ENCODE measurements around the gene GCNT2.
"Not testable (repeated sequence)": the region's sequence is repeated elsewhere in the genome, so short reads cannot be mapped to it uniquely, and the experiment has no call there.

DNA sequence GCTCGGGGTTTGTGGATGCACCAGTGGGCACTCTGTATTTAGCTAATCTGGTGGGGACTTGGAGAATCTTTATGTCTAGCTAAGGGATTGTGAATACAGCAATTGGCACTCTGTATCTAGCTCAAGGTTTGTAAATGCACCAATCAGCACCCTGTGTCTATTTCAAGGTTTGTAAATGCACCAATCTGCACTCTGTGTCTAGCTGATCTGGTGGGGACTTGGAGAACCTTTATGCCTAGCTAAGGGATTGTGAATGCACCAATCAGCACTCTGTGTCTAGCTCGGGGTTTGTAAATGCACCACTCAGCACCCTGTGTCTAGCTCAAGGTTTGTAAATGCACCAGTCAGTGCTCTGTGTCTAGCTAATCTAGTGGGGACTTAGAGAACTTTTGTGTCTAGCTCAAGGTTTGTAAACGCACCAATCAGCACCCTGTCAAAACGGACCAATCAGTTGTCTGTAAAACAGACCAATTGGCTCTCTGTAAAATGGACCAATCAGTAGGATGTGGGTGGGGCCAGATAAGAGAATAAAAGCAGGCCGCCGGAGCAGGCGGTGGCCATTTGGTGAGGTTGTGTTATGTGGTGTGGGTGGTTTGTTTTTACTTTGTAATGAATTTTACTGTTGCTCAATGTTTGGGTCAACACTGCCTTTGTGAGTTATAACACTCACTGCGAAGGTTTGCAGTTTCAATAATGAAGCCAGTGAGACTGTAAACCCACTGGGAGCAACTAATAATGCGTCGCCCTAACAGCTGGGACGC is 139.5 kb downstream of the GCNT2 start:
- peak; percentile 59 for TF ChIP-seq POLR2AphosphoS5 (IDR thresholded peaks at IDR 0.05; ENCODE audit: low read depth, low read length)
- not testable (repeated sequence) for TF ChIP-seq FOXP2 (optimal IDR thresholded peaks at IDR 0.05; ENCODE audit: borderline replicate concordance, extremely low read depth, extremely low read length, insufficient read depth); TAF1 (IDR thresholded peaks at IDR 0.05; ENCODE audit: borderline replicate concordance, insufficient read depth, low read length); SIN3A (IDR thresholded peaks at IDR 0.05; ENCODE audit: borderline replicate concordance, insufficient read depth, low read length)
- TF ChIP-seq, protein P1, sequence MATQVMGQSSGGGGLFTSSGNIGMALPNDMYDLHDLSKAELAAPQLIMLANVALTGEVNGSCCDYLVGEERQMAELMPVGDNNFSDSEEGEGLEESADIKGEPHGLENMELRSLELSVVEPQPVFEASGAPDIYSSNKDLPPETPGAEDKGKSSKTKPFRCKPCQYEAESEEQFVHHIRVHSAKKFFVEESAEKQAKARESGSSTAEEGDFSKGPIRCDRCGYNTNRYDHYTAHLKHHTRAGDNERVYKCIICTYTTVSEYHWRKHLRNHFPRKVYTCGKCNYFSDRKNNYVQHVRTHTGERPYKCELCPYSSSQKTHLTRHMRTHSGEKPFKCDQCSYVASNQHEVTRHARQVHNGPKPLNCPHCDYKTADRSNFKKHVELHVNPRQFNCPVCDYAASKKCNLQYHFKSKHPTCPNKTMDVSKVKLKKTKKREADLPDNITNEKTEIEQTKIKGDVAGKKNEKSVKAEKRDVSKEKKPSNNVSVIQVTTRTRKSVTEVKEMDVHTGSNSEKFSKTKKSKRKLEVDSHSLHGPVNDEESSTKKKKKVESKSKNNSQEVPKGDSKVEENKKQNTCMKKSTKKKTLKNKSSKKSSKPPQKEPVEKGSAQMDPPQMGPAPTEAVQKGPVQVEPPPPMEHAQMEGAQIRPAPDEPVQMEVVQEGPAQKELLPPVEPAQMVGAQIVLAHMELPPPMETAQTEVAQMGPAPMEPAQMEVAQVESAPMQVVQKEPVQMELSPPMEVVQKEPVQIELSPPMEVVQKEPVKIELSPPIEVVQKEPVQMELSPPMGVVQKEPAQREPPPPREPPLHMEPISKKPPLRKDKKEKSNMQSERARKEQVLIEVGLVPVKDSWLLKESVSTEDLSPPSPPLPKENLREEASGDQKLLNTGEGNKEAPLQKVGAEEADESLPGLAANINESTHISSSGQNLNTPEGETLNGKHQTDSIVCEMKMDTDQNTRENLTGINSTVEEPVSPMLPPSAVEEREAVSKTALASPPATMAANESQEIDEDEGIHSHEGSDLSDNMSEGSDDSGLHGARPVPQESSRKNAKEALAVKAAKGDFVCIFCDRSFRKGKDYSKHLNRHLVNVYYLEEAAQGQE (IDR thresholded peaks at IDR 0.05; ENCODE audit: insufficient read depth in 1 of 2, low read depth in 2 of 2, low read length in 2 of 2), result not testable (repeated sequence)
